ENCODE results near the gene NRXN3. TPM values are rescaled to one million over a fixed set of nuclear protein-coding genes. Genes with fewer than 3 reads are reported as not detected.

NRXN3 gene
- total and polyA plus RNA-seq, 2 of the 4 experiments (the other 2 are of a cell fraction) = 4.8 to 25.1 TPM

DNA sequence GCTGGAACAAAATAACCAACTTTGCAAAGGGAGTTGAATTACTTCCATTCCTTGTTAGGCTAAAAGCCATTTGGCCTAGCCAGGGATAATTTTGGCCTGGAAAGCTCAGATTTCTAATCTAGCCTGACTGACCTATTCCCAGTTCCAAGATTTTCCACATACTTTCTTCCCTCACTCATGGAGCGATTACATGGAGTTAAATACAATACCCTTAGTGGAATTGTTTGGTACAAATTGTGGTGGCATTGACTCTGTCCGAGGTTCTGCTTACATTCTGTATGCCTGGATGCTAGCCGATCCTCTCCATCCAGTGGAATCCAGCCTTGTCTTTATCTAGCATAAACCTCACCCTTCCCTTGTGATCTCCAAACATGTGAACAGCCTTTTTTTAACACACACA, 1076.0 kb downstream of the NRXN3 start:
- Histone ChIP-seq H3K18ac (ENCODE audit: low read depth, low read length) (no peak overlapping the region), H2BK5ac (ENCODE audit: low read depth, low read length, poor library complexity, severe bottlenecking) (no peak overlapping the region), H2BK15ac (ENCODE audit: low read depth, low read length) (no peak overlapping the region), H3K14ac (replicated peaks; ENCODE audit: low read depth, low read length) (no peak overlapping the region), H2AK5ac (ENCODE audit: low read depth, low read length) (no peak overlapping the region), H3K4me2 (ENCODE audit: low read depth, low read length) (no peak overlapping the region), H3K27ac (ENCODE audit: insufficient read depth, low read length) (no peak overlapping the region), H3K4me1 (ENCODE audit: control insufficient read depth, insufficient read depth, low read length) (no peaks in the 10 kb centered on the region), H3K56ac (ENCODE audit: extremely low read depth, insufficient read depth, low read length) (no peak overlapping the region), H4K91ac (ENCODE audit: insufficient read depth, low read depth, low read length) (no peak overlapping the region), H2AFZ (replicated peaks; ENCODE audit: low read length, poor library complexity) (no peak overlapping the region), H3K36me3 (ENCODE audit: control insufficient read depth, insufficient read depth, low read length) (no peaks in the 10 kb centered on the region), H4K5ac (ENCODE audit: low read depth, low read length) (no peak overlapping the region), H4K20me1 (ENCODE audit: insufficient read depth, low read length) (no peaks in the 10 kb centered on the region), H3K27me3 (ENCODE audit: control insufficient read depth, insufficient read depth, low read length) (peaks cover 1% of the 10 kb centered on the region; the same call in 1 of the 2 replicates), H3K23ac (ENCODE audit: low read depth, low read length) (no peak overlapping the region), H3K9me3 (ENCODE audit: control insufficient read depth, insufficient read depth, low read length) (no peaks in the 10 kb centered on the region), H3K9ac (ENCODE audit: low read depth, low read length) (no peak overlapping the region), H2BK20ac (ENCODE audit: low read depth, low read length) (no peak overlapping the region), H3K79me1 (ENCODE audit: low read depth in 1 of 2, low read length in 2 of 2) (no peaks in the 10 kb centered on the region), H2AK9ac (replicated peaks; ENCODE audit: low read depth, low read length, poor library complexity) (no peak overlapping the region), H4K8ac (ENCODE audit: low read depth in 2 of 2, low read length in 2 of 2) (no peak overlapping the region), H2BK120ac (ENCODE audit: low read depth, low read length) (no peak overlapping the region), H3K9me1 (ENCODE audit: insufficient read depth, low read length) (no peaks in the 10 kb centered on the region), H3K4me3 (ENCODE audit: insufficient read depth, low read depth, low read length) (no peak overlapping the region), H3K4ac (ENCODE audit: low read depth, low read length) (no peak overlapping the region)
- ChIA-PET CTCF (no interaction called here), POLR2A (ENCODE audit: unreplicated experiment) (no interaction called here)
- BruUV-seq (replicated peaks) = no TSS peak
- DNase-seq = no peak
- TF ChIP-seq MAFK (IDR thresholded peaks at IDR 0.05; ENCODE audit: low read depth, low read length) (no peak), RCOR1 (IDR thresholded peaks at IDR 0.05; ENCODE audit: insufficient replicate concordance, low read length) (no peak), RFX5 (IDR thresholded peaks at IDR 0.05; ENCODE audit: low read depth, low read length) (no peak), NFE2L2 (IDR thresholded peaks at IDR 0.05; ENCODE audit: low read depth, low read length) (no peak), MAZ (IDR thresholded peaks at IDR 0.05; ENCODE audit: borderline replicate concordance, low read depth, low read length) (no peak), MXI1 (IDR thresholded peaks at IDR 0.05; ENCODE audit: borderline replicate concordance, low read depth, low read length) (no peak), CHD1 (IDR thresholded peaks at IDR 0.05; ENCODE audit: low read depth, low read length) (no peak), SMC3 (IDR thresholded peaks at IDR 0.05; ENCODE audit: low read depth, low read length) (no peak), POLR2A (IDR thresholded peaks at IDR 0.05; ENCODE audit: low read depth, low read length) (no peak)
- ATAC-seq (ENCODE audit: low read depth) = no peak
- in situ Hi-C loops (cut with MboI; ENCODE audit: low sequenced_read_pairs) = no loop called here
- dilution Hi-C loops (cut with HindIII; ENCODE audit: low sequenced_read_pairs, unreplicated experiment) = no loop called here
- no CpG with 5 or more reads among the region's 3 CpGs for WGBS, 2 experiments (ENCODE audit: extremely low coverage in 2 of 2, insufficient read length in 1 of 2)
- intact Hi-C loops (cut with micrococcal nuclease) = no loop called here

Data from IMR-90 (cell line).